Activated CD4-positive, alpha-beta T cell treated with anti-CD3 and anti-CD28 coated beads for 1 hour (primary cell): ENCODE data around the gene ATF5.

ENCODE experiments used
- DNase-seq: peaks from one replicate; pipeline ENCODE4 v3.0.0-alpha.2; 2020

The ATF5 gene

DNA sequence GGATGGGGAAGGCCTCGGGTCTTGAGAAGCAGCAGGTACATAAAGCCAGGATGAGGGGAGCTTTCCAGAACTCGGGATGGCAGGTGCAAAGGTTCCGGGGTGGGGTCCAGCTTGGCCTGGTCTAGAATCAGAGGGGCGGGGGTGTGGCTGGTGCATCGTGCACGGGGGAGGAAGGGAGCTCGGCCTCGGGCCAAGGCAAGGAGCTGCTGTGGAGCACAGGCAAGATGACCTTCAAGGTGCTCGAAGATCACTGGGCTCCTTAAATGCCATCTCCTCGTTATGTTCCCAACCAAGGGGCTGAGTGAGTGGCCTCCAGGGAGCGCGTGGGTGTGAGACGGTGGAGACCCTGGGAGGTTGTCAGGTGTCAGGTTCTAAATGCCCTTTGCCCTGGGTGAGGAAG, 48.1 kb downstream of the ATF5 start:
- no peak for DNase-seq

DNA sequence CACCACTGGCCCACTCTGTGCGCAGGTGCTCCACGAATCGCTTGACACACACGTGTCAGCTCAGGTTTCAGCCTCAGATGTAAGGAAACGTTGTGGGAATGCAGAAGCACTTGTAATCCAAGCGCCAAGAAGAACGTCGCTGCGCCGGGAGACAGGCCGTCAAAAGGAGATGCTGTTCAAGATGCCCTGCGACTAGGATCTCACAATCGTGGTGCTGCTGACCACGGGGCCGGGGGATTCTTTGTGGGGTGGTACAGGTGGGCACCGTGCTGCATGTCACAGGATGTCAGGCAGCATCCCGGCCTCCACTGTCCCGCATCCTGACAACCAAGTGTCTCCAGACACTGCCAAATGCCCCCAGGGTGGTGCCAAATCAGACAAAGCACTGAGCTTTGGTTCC, 48.9 kb downstream of the ATF5 start:
- no peak for DNase-seq

DNA sequence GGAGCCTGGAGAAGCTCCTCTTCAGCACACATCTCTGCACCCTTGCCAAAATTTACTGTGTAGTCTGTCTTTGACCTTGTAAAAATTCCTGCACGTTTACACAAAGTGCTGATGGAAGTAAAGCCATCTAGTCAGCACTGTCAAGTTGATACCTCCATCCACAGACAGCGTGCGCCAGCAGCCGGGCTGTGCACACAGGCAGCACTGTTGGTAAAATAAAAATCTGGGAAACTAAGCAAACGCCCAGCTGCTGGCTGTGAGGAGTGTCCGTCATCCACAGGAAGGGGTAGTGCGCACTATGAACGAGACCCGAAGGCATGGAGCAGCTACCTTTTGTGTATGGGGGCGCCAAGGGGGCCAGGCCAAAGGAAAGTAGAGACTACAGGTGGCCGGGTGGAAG, 49.3 kb downstream of the ATF5 start:
- DNase-seq, result no peak

DNA sequence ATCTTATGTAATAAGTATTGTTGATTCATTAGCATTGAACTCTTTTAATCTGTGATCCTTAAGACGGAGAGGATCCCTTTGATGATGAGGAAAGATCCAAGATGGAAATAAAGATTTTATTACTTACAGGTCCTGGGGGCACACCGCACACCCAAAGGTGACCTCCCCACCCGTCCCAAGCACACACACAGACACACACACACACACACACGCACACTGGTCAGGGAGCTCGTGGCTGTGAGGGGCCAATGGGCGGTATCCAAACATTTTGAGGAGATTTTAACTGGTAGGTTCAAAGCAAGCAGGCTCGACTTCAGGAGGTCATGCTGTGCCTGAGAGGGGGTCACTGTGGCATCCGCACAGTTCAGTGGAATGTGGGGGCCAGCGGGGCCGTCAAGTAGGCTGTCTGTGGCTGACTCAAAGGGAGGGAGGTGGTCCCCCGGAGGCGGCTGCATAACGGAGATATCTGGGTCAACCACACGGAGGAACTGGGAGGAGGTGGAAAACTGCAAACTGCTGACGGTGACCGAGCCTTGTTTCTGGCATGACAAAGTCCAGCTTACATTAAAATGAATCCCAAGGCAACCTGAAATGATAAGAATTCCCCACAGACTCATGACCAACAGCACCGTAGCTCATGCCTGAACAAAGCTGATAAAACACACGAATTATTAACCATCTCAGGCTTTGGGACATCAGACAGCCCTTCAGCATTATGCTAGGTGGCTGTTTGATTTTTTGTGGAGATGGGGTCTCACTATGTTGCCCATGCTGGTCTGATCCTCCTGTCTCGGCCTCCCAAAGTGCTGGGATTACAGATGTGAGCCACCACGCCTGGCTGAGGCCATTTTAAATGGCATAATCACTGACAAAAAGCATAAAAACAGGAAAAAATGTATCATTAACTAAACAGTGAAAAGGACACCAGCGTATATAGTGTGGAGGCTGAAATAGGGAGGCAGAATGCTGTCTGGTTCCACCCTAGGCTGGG, 52.9 kb downstream of the ATF5 start:
- DNase-seq, result no peak
